Neural crest cell (in vitro differentiated cells): ENCODE measurements around the gene NIN. TPM values are rescaled to one million over a fixed set of nuclear protein-coding genes. Genes with fewer than 3 reads are reported as not detected.

Experiments
- DNase-seq: peaks from one replicate; pipeline ENCODE4 v3.0.0; 2021; ENCODE audit warnings: low read depth, mixed read lengths, low spot score
- H3K27ac Mint-ChIP-seq: one replicate; pipeline ENCODE4 v1.8.0; 2021; ENCODE audit warnings: mild to moderate bottlenecking, mixed read lengths; ENCODE audit not compliant: unreplicated experiment
- H3K27me3 Mint-ChIP-seq: 2 replicates; pipeline ENCODE4 v1.8.0; 2021; ENCODE audit warnings: low read depth, mild to moderate bottlenecking, mixed read lengths
- H3K36me3 Mint-ChIP-seq: 2 replicates; pipeline ENCODE4 v1.8.0; 2021; ENCODE audit warnings: low read depth, mild to moderate bottlenecking, mixed read lengths
- H3K4me1 Mint-ChIP-seq: 2 replicates; pipeline ENCODE4 v1.8.0; 2021; ENCODE audit warnings: mixed read lengths
- H3K4me3 Mint-ChIP-seq: one replicate; pipeline ENCODE4 v1.8.0; 2021; ENCODE audit warnings: mild to moderate bottlenecking, mixed read lengths
- H3K9me3 Mint-ChIP-seq: 2 replicates; pipeline ENCODE4 v1.8.0; 2021; ENCODE audit warnings: mixed read lengths
- total RNA-seq: library from RNA; stranded (reverse); gene quantifications from 2 replicates; pipeline ENCODE4 v1.2.1, GENCODE V29; 2021
- TF ChIP-seq, protein P1 (sequence below): fragments of 200-600 bp; sonication (generic); conservative IDR thresholded peaks from 2 replicates; pipeline ENCODE4 v1.5.0; 2021; ENCODE audit warnings: antibody characterized with exemption, mild to moderate bottlenecking

The NIN gene
- total RNA-seq, 1 donor from 2014 or later, result 94.9 TPM

DNA sequence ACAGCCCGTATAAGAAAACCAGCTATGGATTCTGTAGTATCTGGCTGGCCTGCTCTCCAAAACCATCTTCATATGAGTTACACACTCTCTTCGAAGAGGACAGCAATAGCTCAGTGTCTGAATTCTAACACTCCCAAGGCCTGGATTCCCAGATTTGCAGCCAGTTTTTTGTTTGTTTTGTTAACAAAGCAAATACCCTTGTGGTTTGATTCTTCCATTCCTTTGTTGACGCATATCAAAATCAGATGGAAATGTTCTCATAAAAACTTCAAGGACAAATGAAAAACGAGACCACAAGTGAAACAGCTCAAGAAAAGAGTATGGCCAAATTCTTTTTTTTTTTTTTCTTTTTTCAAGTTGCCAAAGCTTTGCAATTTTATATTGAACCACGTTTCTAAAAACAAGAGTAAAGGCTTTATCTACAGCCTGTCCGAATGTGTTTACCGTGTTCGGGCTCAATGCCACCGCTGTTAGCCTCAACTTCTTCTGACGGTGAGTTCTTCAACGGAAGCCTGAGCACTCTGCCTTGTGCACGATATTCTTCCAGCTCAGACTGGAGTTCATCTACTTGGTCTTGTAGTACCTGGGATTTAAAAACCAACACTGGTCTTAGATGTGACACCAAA, 67.5 kb downstream of the NIN start:
- TF ChIP-seq, protein P1, sequence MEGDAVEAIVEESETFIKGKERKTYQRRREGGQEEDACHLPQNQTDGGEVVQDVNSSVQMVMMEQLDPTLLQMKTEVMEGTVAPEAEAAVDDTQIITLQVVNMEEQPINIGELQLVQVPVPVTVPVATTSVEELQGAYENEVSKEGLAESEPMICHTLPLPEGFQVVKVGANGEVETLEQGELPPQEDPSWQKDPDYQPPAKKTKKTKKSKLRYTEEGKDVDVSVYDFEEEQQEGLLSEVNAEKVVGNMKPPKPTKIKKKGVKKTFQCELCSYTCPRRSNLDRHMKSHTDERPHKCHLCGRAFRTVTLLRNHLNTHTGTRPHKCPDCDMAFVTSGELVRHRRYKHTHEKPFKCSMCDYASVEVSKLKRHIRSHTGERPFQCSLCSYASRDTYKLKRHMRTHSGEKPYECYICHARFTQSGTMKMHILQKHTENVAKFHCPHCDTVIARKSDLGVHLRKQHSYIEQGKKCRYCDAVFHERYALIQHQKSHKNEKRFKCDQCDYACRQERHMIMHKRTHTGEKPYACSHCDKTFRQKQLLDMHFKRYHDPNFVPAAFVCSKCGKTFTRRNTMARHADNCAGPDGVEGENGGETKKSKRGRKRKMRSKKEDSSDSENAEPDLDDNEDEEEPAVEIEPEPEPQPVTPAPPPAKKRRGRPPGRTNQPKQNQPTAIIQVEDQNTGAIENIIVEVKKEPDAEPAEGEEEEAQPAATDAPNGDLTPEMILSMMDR, result no peak
- DNase-seq, result no peak
- H3K9me3 Mint-ChIP-seq, result no peaks in the 10 kb centered on the region
- peaks cover 52% of the 10 kb centered on the region for H3K36me3 Mint-ChIP-seq
- H3K4me1 Mint-ChIP-seq, result peaks cover 8% of the 10 kb centered on the region
- H3K27ac Mint-ChIP-seq, result no peak overlapping the region
- no peaks in the 10 kb centered on the region for H3K27me3 Mint-ChIP-seq
- H3K4me3 Mint-ChIP-seq, result no peak overlapping the region

DNA sequence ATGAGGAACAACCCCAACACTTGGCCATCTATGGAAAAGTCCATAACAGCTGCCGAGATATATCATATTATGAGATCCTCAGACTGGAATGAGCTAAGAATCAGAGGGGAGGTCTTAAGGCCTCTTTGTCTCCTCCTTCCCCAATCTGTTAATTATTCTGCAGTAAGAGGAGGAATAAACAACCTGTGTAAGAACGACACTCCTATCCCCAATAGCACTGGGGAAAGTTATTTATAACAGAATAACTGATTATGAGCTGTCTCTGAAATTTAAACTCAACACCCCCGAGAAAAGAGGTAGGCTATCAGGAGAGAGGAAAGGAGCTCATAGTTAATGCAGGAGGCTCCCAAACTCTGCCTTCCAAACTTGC, 68.0 kb downstream of the NIN start:
- peaks cover 46% of the 10 kb centered on the region for H3K36me3 Mint-ChIP-seq
- no peak overlapping the region for H3K4me3 Mint-ChIP-seq
- H3K4me1 Mint-ChIP-seq, result peaks cover 8% of the 10 kb centered on the region
- no peak overlapping the region for H3K27ac Mint-ChIP-seq
- H3K27me3 Mint-ChIP-seq, result no peaks in the 10 kb centered on the region
- DNase-seq, result no peak
- no peaks in the 10 kb centered on the region for H3K9me3 Mint-ChIP-seq
- TF ChIP-seq, protein P1, result no peak

DNA sequence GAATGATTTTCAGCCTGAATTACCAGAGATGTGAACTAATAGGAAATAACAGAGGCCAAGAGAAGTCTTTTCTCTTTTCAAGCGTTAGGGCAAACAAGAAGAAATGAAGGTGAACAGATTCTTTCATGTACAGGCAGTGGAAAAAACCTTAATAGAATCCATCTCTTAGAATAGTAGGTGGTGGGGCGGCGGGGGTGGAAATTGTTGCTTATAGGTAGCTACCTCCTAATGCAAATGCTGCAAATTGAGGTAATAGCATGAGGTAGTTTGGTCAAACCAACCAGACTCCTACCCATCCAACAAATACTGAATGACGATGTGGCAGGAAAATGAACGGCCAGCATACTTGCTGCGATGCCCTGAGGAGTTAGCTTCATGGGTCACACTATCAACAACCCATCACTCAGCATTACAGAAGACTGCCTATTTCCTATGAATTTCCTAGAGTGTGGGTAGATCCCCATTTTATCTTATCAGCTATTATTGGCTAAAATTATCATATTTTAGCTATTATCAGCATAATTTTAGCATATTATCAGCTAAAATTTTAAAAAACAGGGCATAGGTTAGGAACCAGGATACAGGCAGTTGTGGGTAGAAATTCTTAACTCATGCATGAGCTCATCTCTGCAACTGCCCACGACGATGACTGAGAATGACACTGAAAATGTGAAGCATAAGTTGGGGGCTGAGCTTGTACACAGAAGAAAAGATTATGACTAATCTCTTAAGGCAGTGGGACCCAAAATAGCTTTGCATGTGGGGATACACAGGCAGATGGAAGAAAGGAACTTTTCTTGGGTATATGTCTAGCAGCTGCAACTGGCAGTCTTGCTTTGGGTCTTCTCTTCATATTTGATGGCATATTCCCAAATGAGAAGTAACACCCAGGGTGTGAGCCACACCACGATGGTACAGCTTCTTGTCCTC, 68.7 kb downstream of the NIN start:
- Mint-ChIP-seq H3K27me3 (no peaks in the 10 kb centered on the region), H3K36me3 (peaks cover 45% of the 10 kb centered on the region), H3K27ac (no peak overlapping the region), H3K9me3 (no peaks in the 10 kb centered on the region), H3K4me3 (no peak overlapping the region), H3K4me1 (peaks cover 8% of the 10 kb centered on the region)
- no peak for DNase-seq
- TF ChIP-seq, protein P1, result no peak

DNA sequence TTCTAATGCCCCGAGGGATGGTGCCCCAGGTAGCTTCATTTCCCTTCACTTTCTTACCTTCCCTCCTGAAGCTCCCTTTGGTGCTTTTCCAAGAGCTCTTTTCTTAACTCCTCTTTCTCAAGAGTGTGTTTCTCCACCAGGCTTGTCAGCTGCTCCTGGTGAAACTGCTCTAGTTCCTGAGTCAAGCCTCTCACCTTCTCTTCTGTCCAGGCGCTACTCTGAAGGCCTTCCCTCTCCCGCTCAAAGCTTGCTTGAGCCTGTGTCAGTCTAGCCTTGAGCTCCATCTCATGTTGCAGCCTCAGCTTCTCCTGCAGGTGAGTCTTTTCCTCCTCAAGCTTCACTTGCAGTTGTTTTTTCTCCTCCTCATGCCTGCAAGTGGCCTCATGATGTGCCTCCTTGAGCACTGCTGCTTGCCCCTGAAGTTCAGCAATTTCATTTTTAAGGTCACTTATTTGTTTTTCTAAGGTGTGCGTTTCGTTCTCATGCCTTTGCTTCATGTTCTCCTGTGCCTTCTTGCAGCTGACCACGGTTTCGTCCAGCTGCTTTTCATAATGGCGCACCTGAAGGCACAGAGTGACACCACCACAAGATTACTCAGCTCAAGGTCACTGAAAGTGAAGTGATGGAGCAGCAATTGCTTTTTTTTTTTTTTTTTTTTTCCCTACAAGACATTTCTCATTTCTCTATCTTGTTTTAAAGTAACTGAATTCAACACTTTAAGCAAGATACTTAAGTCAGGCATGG, 71.0 kb downstream of the NIN start:
- TF ChIP-seq, protein P1, result no peak
- no peak overlapping the region for H3K27ac Mint-ChIP-seq

DNA sequence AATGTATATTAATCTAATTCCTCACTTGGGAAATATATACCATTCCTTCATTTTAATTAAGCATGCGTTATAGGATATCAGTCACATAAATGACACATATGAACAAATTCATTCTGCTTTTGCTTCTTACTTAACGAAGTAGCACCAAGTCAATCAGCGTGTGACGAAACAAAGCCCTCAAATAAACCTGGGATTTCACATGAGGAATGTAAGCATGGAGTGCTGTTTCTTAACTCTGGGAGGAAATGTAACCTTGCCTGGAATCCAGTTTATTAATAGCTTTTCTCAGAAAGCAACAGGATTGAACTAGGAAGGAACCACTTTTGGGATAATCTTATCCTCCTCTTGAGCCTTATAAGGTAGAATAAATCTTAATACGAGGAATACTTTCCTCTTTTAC, 72.0 kb downstream of the NIN start:
- H3K27me3 Mint-ChIP-seq, result no peaks in the 10 kb centered on the region
- H3K36me3 Mint-ChIP-seq, result peaks cover 34% of the 10 kb centered on the region
- no peaks in the 10 kb centered on the region for H3K9me3 Mint-ChIP-seq
- no peak overlapping the region for H3K27ac Mint-ChIP-seq
- TF ChIP-seq, protein P1, result no peak
- DNase-seq, result no peak
- H3K4me3 Mint-ChIP-seq, result no peak overlapping the region
- no peaks in the 10 kb centered on the region for H3K4me1 Mint-ChIP-seq

More for the DNA sequence above, 71.0 kb downstream of the NIN start:
- no peak for DNase-seq
- Mint-ChIP-seq H3K4me1 (no peaks in the 10 kb centered on the region), H3K4me3 (no peak overlapping the region), H3K27me3 (no peaks in the 10 kb centered on the region), H3K9me3 (no peaks in the 10 kb centered on the region), H3K36me3 (peaks cover 39% of the 10 kb centered on the region)
